ENCODE measurements around the gene TJP3. TPM values are rescaled to one million over a fixed set of nuclear protein-coding genes. Genes with fewer than 3 reads are reported as not detected.

The TJP3 gene
- total RNA-seq, 2 experiments from 2014 or later = 8.2 to 9.0 TPM

- H3K4me1 Mint-ChIP-seq (ENCODE audit: low read depth) = peaks cover 25% of the 10 kb centered on the region
- H3K4me3 ChIP-seq (ENCODE audit: low read length) = no peak overlapping the region
- ChIA-PET CTCF (no interaction called here), POLR2A (interaction anchor here (2.3 kb wide), 1 partner anchor 16 kb away, joined by 11 read pairs; no protein-coding TSS in a partner anchor)
- H3K4me3 Mint-ChIP-seq = no peak overlapping the region
- peaks cover 20% of the 10 kb centered on the region for H3K4me1 ChIP-seq (ENCODE audit: insufficient read depth, low read length)
- no peaks in the 10 kb centered on the region for H3K36me3 ChIP-seq (ENCODE audit: insufficient read depth, low read length)
- DNase-seq (peak in 2 of 14 experiments; percentile 17), ATAC-seq (ENCODE audit: poor library complexity) (peak; percentile 43)
- intact Hi-C loops (cut with DNase I, micrococcal nuclease) = no loop called here
- no peak for TF ChIP-seq CTCF (IDR thresholded peaks at IDR 0.05)
- no peak overlapping the region for H3K27ac ChIP-seq (ENCODE audit: low read depth in 1 of 2, low read length in 2 of 2)
- H3K9me3 Mint-ChIP-seq = no peaks in the 10 kb centered on the region
- no peaks in the 10 kb centered on the region for H3K9me3 ChIP-seq (ENCODE audit: control insufficient read depth in 1 of 2, insufficient read depth in 1 of 2, low read length in 2 of 2)
- H3K27ac Mint-ChIP-seq = no peak overlapping the region
- no peaks in the 10 kb centered on the region for H3K27me3 Mint-ChIP-seq
- no peaks in the 10 kb centered on the region for H3K27me3 ChIP-seq (ENCODE audit: control insufficient read depth in 1 of 2, insufficient read depth in 2 of 2, low read length in 2 of 2)
- H3K36me3 Mint-ChIP-seq (ENCODE audit: low read depth) = no peaks in the 10 kb centered on the region
Measured at GRCh38 chr19:3671680-3672574, 36.3 kb upstream of the TJP3 start.

- peaks cover 20% of the 10 kb centered on the region for H3K4me1 ChIP-seq (ENCODE audit: insufficient read depth, low read length)
- DNase-seq (no peak), ATAC-seq (ENCODE audit: poor library complexity) (no peak)
- Mint-ChIP-seq H3K9me3 (no peaks in the 10 kb centered on the region), H3K27me3 (no peaks in the 10 kb centered on the region), H3K27ac (no peak overlapping the region), H3K4me3 (no peak overlapping the region), H3K4me1 (ENCODE audit: low read depth) (peaks cover 30% of the 10 kb centered on the region), H3K36me3 (ENCODE audit: low read depth) (no peaks in the 10 kb centered on the region)
- no peaks in the 10 kb centered on the region for H3K27me3 ChIP-seq (ENCODE audit: control insufficient read depth in 1 of 2, insufficient read depth in 2 of 2, low read length in 2 of 2)
- CTCF ChIA-PET = no interaction called here
- H3K4me3 ChIP-seq (ENCODE audit: low read length) = no peak overlapping the region
- H3K9me3 ChIP-seq (ENCODE audit: control insufficient read depth in 1 of 2, insufficient read depth in 1 of 2, low read length in 2 of 2) = no peaks in the 10 kb centered on the region
- no peak overlapping the region for H3K27ac ChIP-seq (ENCODE audit: low read depth in 1 of 2, low read length in 2 of 2)
- TF ChIP-seq CTCF (IDR thresholded peaks at IDR 0.05) = no peak
- intact Hi-C loops (cut with DNase I, micrococcal nuclease) = no loop called here
- no peaks in the 10 kb centered on the region for H3K36me3 ChIP-seq (ENCODE audit: insufficient read depth, low read length)
- POLR2A ChIA-PET = interaction anchor here (2.3 kb wide), 1 partner anchor 15 kb away, joined by 11 read pairs; no protein-coding TSS in a partner anchor
Measured at GRCh38 chr19:3672575-3672948, 35.6 kb upstream of the TJP3 start.

- Mint-ChIP-seq H3K4me3 (no peak overlapping the region), H3K36me3 (ENCODE audit: low read depth) (no peaks in the 10 kb centered on the region), H3K4me1 (ENCODE audit: low read depth) (peaks cover 30% of the 10 kb centered on the region), H3K27me3 (no peaks in the 10 kb centered on the region), H3K27ac (no peak overlapping the region), H3K9me3 (no peaks in the 10 kb centered on the region)
- Histone ChIP-seq H3K27me3 (ENCODE audit: control insufficient read depth in 1 of 2, insufficient read depth in 2 of 2, low read length in 2 of 2) (no peaks in the 10 kb centered on the region), H3K4me3 (ENCODE audit: low read length) (no peak overlapping the region), H3K27ac (ENCODE audit: low read depth in 1 of 2, low read length in 2 of 2) (no peak overlapping the region), H3K36me3 (ENCODE audit: insufficient read depth, low read length) (no peaks in the 10 kb centered on the region), H3K4me1 (ENCODE audit: insufficient read depth, low read length) (peaks cover 20% of the 10 kb centered on the region), H3K9me3 (ENCODE audit: control insufficient read depth in 1 of 2, insufficient read depth in 1 of 2, low read length in 2 of 2) (no peaks in the 10 kb centered on the region)
- intact Hi-C loops (cut with DNase I, micrococcal nuclease) = no loop called here
- CTCF ChIA-PET = no interaction called here
- TF ChIP-seq CTCF (IDR thresholded peaks at IDR 0.05) = no peak
- no peak for DNase-seq
- ATAC-seq (ENCODE audit: poor library complexity) = no peak
- POLR2A ChIA-PET = no interaction called here
Measured at GRCh38 chr19:3672993-3673392, 35.2 kb upstream of the TJP3 start.

Measured in CD4-positive, alpha-beta T cell (primary cell).